ENCODE measurements around the gene PPP1R9A.

DNA sequence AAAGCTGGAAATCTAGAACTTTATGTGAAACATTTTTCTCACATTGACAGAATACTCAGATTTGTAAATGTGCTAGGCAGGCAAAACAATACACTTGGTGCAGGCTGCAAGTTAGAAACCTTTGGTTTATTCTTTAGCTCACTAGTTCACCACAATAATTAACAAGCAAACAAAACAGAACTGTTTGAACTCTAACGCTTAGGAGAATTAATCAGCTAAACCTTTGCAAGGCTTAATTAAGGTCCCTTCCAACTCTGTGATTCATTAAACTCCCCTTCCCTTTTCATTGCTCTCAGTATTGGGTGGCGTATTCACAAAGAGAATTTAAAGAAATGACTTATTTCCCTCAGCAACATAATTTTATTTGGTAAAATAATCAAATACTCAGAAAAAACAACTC, 317.9 kb downstream of the PPP1R9A start:
- no peak for TF ChIP-seq ZNF501 (tag by site-specific recombination; IDR thresholded peaks at IDR 0.05)
- TF ChIP-seq TCF7L2 (IDR thresholded peaks at IDR 0.05; ENCODE audit: borderline replicate concordance, low read depth, low read length), result no peak
- TF ChIP-seq, protein P1, sequence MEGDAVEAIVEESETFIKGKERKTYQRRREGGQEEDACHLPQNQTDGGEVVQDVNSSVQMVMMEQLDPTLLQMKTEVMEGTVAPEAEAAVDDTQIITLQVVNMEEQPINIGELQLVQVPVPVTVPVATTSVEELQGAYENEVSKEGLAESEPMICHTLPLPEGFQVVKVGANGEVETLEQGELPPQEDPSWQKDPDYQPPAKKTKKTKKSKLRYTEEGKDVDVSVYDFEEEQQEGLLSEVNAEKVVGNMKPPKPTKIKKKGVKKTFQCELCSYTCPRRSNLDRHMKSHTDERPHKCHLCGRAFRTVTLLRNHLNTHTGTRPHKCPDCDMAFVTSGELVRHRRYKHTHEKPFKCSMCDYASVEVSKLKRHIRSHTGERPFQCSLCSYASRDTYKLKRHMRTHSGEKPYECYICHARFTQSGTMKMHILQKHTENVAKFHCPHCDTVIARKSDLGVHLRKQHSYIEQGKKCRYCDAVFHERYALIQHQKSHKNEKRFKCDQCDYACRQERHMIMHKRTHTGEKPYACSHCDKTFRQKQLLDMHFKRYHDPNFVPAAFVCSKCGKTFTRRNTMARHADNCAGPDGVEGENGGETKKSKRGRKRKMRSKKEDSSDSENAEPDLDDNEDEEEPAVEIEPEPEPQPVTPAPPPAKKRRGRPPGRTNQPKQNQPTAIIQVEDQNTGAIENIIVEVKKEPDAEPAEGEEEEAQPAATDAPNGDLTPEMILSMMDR (tag by site-specific recombination; IDR thresholded peaks at IDR 0.05), result no peak
- TF ChIP-seq OSR2 (tag by site-specific recombination; IDR thresholded peaks at IDR 0.05), result no peak
- TF ChIP-seq, protein P2, sequence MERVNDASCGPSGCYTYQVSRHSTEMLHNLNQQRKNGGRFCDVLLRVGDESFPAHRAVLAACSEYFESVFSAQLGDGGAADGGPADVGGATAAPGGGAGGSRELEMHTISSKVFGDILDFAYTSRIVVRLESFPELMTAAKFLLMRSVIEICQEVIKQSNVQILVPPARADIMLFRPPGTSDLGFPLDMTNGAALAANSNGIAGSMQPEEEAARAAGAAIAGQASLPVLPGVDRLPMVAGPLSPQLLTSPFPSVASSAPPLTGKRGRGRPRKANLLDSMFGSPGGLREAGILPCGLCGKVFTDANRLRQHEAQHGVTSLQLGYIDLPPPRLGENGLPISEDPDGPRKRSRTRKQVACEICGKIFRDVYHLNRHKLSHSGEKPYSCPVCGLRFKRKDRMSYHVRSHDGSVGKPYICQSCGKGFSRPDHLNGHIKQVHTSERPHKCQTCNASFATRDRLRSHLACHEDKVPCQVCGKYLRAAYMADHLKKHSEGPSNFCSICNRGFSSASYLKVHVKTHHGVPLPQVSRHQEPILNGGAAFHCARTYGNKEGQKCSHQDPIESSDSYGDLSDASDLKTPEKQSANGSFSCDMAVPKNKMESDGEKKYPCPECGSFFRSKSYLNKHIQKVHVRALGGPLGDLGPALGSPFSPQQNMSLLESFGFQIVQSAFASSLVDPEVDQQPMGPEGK (tag by site-specific recombination; IDR thresholded peaks at IDR 0.05), result no peak
